ENCODE data around the gene ZDHHC14. TPM values are rescaled to one million over a fixed set of nuclear protein-coding genes. Genes with fewer than 3 reads are reported as not detected.

ZDHHC14 gene
- total and polyA plus RNA-seq, 9 donors = 4.9 to 16.4 (median 5.9) TPM

DNA sequence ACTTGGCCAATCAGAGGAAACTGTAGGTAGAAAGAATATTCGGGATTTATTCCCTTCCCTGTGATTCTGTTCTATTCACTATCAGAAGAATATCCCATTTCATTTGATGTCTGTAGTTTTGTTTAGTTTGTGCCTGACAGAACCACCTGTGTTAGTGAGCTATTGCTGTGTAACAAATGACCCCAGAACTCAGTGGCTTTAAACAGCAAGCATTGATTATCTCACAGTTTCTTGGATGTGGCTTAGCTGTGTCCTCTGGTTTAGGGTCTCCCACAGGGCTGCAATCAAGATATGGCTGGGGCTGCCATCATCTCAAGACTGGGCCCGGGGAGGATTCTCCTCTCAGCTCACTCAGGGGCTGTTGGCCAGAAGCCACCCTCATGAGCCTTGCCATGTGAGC is 143.7 kb downstream of the ZDHHC14 start:
- intact Hi-C loops (cut with DNase I) = no loop called here
- peaks cover 2% of the 10 kb centered on the region for H3K4me1 ChIP-seq (ENCODE audit: insufficient read depth)
- no peaks in the 10 kb centered on the region for H3K9me3 ChIP-seq
- H3K36me3 ChIP-seq = no peaks in the 10 kb centered on the region
- H3K4me3 ChIP-seq = no peak overlapping the region
- WGBS, 3 donors = 93 to 97% (median 94%) methylated on average over 2 of the region's 2 CpGs
- H3K27me3 ChIP-seq = no peaks in the 10 kb centered on the region
- TF ChIP-seq EP300 (IDR thresholded peaks at IDR 0.05) (no peak), POLR2A (IDR thresholded peaks at IDR 0.05) (no peak)
- TF ChIP-seq, protein P1, sequence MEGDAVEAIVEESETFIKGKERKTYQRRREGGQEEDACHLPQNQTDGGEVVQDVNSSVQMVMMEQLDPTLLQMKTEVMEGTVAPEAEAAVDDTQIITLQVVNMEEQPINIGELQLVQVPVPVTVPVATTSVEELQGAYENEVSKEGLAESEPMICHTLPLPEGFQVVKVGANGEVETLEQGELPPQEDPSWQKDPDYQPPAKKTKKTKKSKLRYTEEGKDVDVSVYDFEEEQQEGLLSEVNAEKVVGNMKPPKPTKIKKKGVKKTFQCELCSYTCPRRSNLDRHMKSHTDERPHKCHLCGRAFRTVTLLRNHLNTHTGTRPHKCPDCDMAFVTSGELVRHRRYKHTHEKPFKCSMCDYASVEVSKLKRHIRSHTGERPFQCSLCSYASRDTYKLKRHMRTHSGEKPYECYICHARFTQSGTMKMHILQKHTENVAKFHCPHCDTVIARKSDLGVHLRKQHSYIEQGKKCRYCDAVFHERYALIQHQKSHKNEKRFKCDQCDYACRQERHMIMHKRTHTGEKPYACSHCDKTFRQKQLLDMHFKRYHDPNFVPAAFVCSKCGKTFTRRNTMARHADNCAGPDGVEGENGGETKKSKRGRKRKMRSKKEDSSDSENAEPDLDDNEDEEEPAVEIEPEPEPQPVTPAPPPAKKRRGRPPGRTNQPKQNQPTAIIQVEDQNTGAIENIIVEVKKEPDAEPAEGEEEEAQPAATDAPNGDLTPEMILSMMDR (IDR thresholded peaks at IDR 0.05) = no peak
- no peak overlapping the region for H3K27ac ChIP-seq
- DNase-seq = no peak

DNA sequence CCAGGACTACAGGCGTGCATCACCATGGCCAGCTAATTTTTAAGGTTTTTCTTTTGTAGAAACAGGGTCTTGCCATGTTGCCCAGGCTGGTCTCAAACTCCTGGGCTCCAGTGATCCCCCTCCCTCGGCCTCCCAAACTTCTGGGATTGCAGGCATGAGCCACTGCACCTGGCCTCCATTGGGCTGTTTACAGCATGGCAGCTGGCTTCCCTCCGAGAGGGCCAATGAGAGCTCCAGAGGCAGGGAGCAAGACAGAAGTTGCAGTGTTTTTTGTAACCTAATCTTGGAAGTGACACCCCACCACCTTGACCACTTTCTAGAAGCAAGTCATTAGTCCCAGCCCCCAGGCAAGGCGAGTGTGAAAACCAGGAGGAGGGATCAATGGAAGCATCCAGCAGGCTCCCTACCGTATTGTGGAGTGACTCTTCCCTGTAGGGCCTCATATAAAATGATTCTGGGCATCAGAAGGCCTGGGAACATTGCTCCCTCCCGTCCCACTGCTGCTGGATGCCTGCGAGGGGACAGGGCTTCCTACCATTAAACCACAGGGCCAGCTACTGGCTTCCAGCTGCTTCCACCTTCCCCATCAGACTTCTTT is 144.4 kb downstream of the ZDHHC14 start:
- no peak for TF ChIP-seq EP300 (IDR thresholded peaks at IDR 0.05)
- TF ChIP-seq, protein P1 (IDR thresholded peaks at IDR 0.05) = no peak
- TF ChIP-seq POLR2A (IDR thresholded peaks at IDR 0.05) = no peak

DNA sequence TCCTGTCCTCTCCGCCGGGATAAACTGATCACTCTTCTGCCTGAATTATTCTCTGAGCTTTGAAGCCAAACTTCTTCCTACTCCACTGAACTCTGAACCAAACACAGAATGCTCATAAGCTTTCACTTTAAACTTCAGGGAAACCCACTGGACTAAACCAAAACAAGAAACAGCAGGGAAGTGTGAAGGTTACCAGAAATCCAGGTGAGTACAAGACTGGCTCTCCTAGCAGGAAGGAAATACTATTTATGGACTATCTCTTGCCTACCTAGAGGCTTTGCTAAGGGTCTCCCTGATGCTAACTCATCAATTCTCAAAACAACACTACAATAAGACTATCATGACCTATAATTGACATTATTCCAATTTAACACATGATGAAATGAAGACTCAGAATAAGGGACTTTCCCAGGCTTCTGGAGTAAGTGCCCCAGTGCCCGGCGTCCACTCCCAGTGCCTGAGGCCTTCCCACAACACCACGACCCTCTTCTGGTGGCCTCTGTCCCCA is 145.0 kb downstream of the ZDHHC14 start:
- TF ChIP-seq, protein P1 (IDR thresholded peaks at IDR 0.05) = no peak
- no peaks in the 10 kb centered on the region for H3K36me3 ChIP-seq
- H3K27ac ChIP-seq = no peak overlapping the region
- 83 to 96% (median 96%) methylated on average over 5 of the region's 5 CpGs for WGBS, 3 donors
- H3K4me3 ChIP-seq = no peak overlapping the region
- intact Hi-C loops (cut with DNase I) = no loop called here
- DNase-seq = no peak
- H3K4me1 ChIP-seq (ENCODE audit: insufficient read depth) = peaks cover 2% of the 10 kb centered on the region
- no peaks in the 10 kb centered on the region for H3K27me3 ChIP-seq
- H3K9me3 ChIP-seq = no peaks in the 10 kb centered on the region

More for the DNA sequence above, 144.4 kb downstream of the ZDHHC14 start:
- 88 to 94% (median 90%) methylated on average over 7 of the region's 7 CpGs for WGBS, 3 donors
- intact Hi-C loops (cut with DNase I) = no loop called here
- no peaks in the 10 kb centered on the region for H3K9me3 ChIP-seq
- no peak for DNase-seq
- no peak overlapping the region for H3K27ac ChIP-seq
- no peaks in the 10 kb centered on the region for H3K36me3 ChIP-seq
- H3K27me3 ChIP-seq = no peaks in the 10 kb centered on the region
- H3K4me1 ChIP-seq (ENCODE audit: insufficient read depth) = peaks cover 2% of the 10 kb centered on the region
- no peak overlapping the region for H3K4me3 ChIP-seq

DNA sequence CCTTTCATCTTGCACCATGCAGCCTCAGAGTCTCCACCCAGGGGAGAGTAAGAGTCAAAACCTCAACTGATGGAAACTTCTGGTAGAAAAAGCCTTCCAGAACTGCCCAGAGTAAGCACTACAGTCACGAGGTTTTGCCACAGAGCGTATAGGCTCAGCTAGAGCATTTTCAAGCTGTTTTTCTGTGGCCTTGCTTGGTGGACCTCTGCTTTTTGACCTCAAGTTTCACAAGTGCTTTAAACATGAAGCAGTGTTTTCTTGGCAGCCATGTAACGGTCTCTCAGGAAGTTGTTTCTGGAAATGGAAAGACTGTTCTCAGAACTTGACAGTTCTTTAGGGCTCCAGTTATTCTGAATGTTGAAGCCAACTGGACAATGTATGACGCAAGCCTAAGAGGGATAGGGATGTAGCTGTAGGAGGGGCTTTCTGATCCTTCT is 146.5 kb downstream of the ZDHHC14 start:
- Histone ChIP-seq H3K4me3 (no peak overlapping the region), H3K4me1 (ENCODE audit: insufficient read depth) (peaks cover 2% of the 10 kb centered on the region), H3K27ac (no peak overlapping the region), H3K27me3 (no peaks in the 10 kb centered on the region), H3K36me3 (no peaks in the 10 kb centered on the region), H3K9me3 (no peaks in the 10 kb centered on the region)
- TF ChIP-seq EP300 (IDR thresholded peaks at IDR 0.05) (no peak), POLR2A (IDR thresholded peaks at IDR 0.05) (no peak)
- TF ChIP-seq, protein P1 (IDR thresholded peaks at IDR 0.05) = no peak
- WGBS, 3 donors = 34 to 45% (median 43%) methylated on average over 4 of the region's 4 CpGs
- DNase-seq = peak in 1 of 5 donors; percentile 27
- intact Hi-C loops (cut with DNase I) = no loop called here

Measured in ovary (tissue), 9 donors.